Activated naive CD8-positive, alpha-beta T cell treated with anti-CD3 and anti-CD28 coated beads, Interleukin-2, amount 50 U/mL, for 24 hours (primary cell): ENCODE measurements around the gene PCDHGA4.
A peak's percentile ranks its signal among the peaks of the same experiment; 100 is the strongest.
"Not testable (repeated sequence)": the region's sequence is repeated elsewhere in the genome, so short reads cannot be mapped to it uniquely, and the experiment has no call there.

ENCODE experiments used
- ATAC-seq: fragments of 150-1000 bp; cut with Tn5 transposase; one replicate; pipeline ENCODE4 v1.10.0; 2021
- DNase-seq: peaks from one replicate; pipeline ENCODE4 v3.0.0; 2021
- H3K27ac Mint-ChIP-seq: one replicate; pipeline ENCODE4 v1.8.0; 2021; ENCODE audit warnings: mild to moderate bottlenecking, mixed read lengths
- H3K27me3 Mint-ChIP-seq: one replicate; pipeline ENCODE4 v1.8.0; 2021; ENCODE audit warnings: mixed read lengths
- H3K36me3 Mint-ChIP-seq: one replicate; pipeline ENCODE4 v1.8.0; 2021; ENCODE audit warnings: low read depth, mixed read lengths
- H3K4me1 Mint-ChIP-seq: one replicate; pipeline ENCODE4 v1.8.0; 2021; ENCODE audit warnings: mixed read lengths
- H3K4me3 Mint-ChIP-seq: one replicate; pipeline ENCODE4 v1.8.0; 2021; ENCODE audit warnings: mild to moderate bottlenecking, moderate library complexity, mixed read lengths
- H3K9me3 Mint-ChIP-seq: one replicate; pipeline ENCODE4 v1.8.0; 2021; ENCODE audit warnings: mixed read lengths

PCDHGA4 gene

GRCh38 chr5:141387557-141388311 lies 32.9 kb downstream of the PCDHGA4 start, which contains the start of gene PCDHGB4:
Gene PCDHGB4, plus strand, starts transcription at chr5:141387698. Its CDS starts 187 bp downstream, at chr5:141387885.
- H3K4me1 Mint-ChIP-seq, H3K27ac Mint-ChIP-seq, H3K4me3 Mint-ChIP-seq, DNase-seq, ATAC-seq: not testable (repeated sequence)
- H3K9me3 Mint-ChIP-seq, result peaks cover 54% of the 10 kb centered on the region
- peaks cover 71% of the 10 kb centered on the region for H3K27me3 Mint-ChIP-seq
- peaks cover 23% of the 10 kb centered on the region for H3K36me3 Mint-ChIP-seq

- no peak overlapping the region for H3K4me3 Mint-ChIP-seq
- H3K27me3 Mint-ChIP-seq, result peaks cover 71% of the 10 kb centered on the region
- H3K36me3 Mint-ChIP-seq, result peaks cover 24% of the 10 kb centered on the region
- H3K9me3 Mint-ChIP-seq, result peaks cover 53% of the 10 kb centered on the region
- DNase-seq, result no peak
- no peak for ATAC-seq
- H3K27ac Mint-ChIP-seq, result no peak overlapping the region
- H3K4me1 Mint-ChIP-seq, result no peaks in the 10 kb centered on the region
Measured at GRCh38 chr5:141388661-141389060, 33.8 kb downstream of the PCDHGA4 start.

DNA sequence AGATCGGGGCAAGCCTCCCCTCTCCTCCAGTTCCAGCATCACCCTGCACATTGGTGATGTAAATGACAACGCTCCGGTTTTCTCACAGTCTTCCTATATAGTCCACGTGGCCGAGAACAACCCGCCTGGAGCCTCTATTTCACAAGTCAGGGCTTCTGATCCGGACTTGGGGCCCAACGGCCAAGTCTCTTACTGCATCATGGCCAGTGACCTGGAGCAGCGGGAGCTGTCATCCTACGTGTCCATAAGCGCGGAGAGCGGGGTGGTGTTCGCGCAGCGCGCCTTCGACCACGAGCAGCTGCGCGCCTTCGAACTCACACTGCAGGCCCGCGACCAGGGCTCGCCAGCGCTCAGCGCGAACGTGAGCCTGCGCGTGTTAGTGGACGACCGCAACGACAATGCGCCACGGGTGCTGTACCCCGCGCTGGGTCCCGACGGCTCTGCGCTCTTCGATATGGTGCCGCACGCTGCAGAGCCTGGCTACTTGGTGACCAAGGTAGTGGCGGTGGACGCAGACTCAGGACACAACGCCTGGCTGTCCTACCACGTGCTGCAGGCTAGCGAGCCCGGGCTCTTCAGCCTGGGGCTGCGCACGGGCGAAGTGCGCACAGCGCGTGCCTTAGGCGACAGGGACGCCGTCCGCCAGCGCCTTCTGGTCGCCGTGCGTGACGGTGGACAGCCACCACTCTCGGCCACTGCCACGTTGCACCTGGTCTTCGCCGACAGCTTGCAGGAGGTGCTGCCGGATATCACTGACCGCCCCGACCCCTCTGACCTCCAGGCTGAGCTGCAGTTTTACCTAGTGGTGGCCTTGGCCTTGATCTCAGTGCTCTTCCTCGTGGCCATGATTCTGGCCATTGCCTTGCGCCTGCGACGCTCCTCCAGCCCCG lies 34.6 kb downstream of the PCDHGA4 start:
- H3K27me3 Mint-ChIP-seq, result peaks cover 72% of the 10 kb centered on the region
- DNase-seq (no peak), ATAC-seq (no peak)
- no peak overlapping the region for H3K27ac Mint-ChIP-seq
- peaks cover 52% of the 10 kb centered on the region for H3K9me3 Mint-ChIP-seq
- H3K36me3 Mint-ChIP-seq, result peaks cover 23% of the 10 kb centered on the region
- H3K4me3 Mint-ChIP-seq, result no peak overlapping the region
- H3K4me1 Mint-ChIP-seq, result no peaks in the 10 kb centered on the region

GRCh38 chr5:141392429-141393198 lies 37.8 kb downstream of the PCDHGA4 start, which contains the start of gene PCDHGA8:
Gene PCDHGA8, plus strand, starts transcription at chr5:141392633. Its CDS starts 181 bp downstream, at chr5:141392814.
- H3K27ac Mint-ChIP-seq, result no peak within 1 kb of the TSS
- peaks cover 41% of the 10 kb centered on the region for H3K9me3 Mint-ChIP-seq
- H3K4me3 Mint-ChIP-seq, result no peak within 1 kb of the TSS
- H3K27me3 Mint-ChIP-seq, result peaks cover 69% of the 10 kb centered on the region
- ATAC-seq (no peak), DNase-seq (no peak)
- no peaks in the 10 kb centered on the region for H3K4me1 Mint-ChIP-seq
- peaks cover 22% of the 10 kb centered on the region for H3K36me3 Mint-ChIP-seq

DNA sequence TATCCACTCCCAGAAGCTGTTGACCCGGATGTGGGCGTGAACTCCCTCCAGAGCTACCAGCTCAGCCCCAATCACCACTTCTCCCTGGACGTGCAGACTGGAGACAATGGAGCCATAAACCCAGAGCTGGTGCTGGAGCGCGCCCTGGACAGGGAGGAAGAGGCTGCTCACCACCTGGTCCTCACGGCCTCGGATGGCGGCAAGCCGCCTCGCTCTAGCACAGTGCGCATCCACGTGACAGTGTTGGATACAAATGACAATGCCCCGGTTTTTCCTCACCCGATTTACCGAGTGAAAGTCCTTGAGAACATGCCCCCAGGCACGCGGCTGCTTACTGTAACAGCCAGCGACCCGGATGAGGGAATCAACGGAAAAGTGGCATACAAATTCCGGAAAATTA lies 38.4 kb downstream of the PCDHGA4 start:
- peaks cover 69% of the 10 kb centered on the region for H3K27me3 Mint-ChIP-seq
- no peak for ATAC-seq
- H3K9me3 Mint-ChIP-seq, result peaks cover 41% of the 10 kb centered on the region
- H3K4me3 Mint-ChIP-seq, result no peak overlapping the region
- no peak overlapping the region for H3K27ac Mint-ChIP-seq
- no peak for DNase-seq
- no peaks in the 10 kb centered on the region for H3K4me1 Mint-ChIP-seq
- peaks cover 20% of the 10 kb centered on the region for H3K36me3 Mint-ChIP-seq

- H3K9me3 Mint-ChIP-seq, result peaks cover 41% of the 10 kb centered on the region
- not testable (repeated sequence) for H3K27ac Mint-ChIP-seq, DNase-seq, H3K4me1 Mint-ChIP-seq, H3K4me3 Mint-ChIP-seq, ATAC-seq
- peaks cover 69% of the 10 kb centered on the region for H3K27me3 Mint-ChIP-seq
- peaks cover 18% of the 10 kb centered on the region for H3K36me3 Mint-ChIP-seq
Measured at GRCh38 chr5:141394401-141395187, 39.8 kb downstream of the PCDHGA4 start.

DNA sequence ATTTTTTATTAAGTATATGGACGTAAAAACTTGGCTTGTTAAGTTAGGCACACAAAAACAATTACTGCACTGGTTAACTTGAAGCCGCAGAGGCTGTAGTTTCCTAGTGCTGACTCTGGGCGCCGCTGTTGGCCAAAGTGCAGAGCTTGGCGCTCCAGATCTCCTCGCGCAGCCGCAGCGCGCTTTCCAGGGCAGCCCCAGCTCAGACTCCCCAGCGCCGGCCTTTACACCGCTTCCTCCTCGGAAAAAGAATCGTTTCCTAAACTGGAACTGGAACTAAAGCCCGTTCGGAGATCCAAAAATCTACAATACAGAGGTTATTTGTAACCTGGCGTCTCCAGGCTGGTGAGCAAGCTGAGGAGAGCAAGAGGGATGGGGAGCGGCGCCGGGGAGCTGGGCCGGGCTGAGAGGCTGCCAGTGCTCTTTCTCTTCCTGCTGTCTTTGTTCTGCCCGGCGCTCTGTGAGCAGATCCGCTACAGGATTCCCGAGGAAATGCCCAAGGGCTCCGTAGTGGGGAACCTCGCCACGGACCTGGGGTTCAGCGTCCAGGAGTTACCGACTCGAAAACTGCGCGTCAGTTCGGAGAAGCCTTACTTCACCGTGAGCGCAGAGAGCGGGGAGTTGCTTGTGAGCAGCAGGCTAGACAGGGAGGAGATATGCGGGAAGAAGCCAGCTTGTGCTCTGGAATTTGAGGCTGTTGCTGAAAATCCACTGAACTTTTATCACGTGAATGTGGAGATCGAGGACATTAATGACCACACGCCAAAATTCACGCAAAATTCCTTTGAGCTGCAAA lies 43.1 kb downstream of the PCDHGA4 start, which contains the start of gene PCDHGB5:
PCDHGB5 (plus strand) TSS at position 192 of the 796 bp plus-strand sequence; CDS start at position 373, 181 bp downstream.
- Mint-ChIP-seq H3K4me3 (peak within 1 kb of the TSS; percentile 42), H3K9me3 (peaks cover 29% of the 10 kb centered on the region), H3K36me3 (peaks cover 17% of the 10 kb centered on the region), H3K27me3 (peaks cover 64% of the 10 kb centered on the region)
- peak; percentile 54 for ATAC-seq
- H3K4me1 Mint-ChIP-seq, H3K27ac Mint-ChIP-seq, DNase-seq: not testable (repeated sequence)

GRCh38 chr5:141398608-141399007 lies 43.8 kb downstream of the PCDHGA4 start:
- Mint-ChIP-seq H3K36me3 (peaks cover 16% of the 10 kb centered on the region), H3K27ac (no peak overlapping the region), H3K4me1 (no peaks in the 10 kb centered on the region), H3K27me3 (peaks cover 64% of the 10 kb centered on the region), H3K9me3 (peaks cover 27% of the 10 kb centered on the region), H3K4me3 (no peak overlapping the region)
- no peak for ATAC-seq
- no peak for DNase-seq

DNA sequence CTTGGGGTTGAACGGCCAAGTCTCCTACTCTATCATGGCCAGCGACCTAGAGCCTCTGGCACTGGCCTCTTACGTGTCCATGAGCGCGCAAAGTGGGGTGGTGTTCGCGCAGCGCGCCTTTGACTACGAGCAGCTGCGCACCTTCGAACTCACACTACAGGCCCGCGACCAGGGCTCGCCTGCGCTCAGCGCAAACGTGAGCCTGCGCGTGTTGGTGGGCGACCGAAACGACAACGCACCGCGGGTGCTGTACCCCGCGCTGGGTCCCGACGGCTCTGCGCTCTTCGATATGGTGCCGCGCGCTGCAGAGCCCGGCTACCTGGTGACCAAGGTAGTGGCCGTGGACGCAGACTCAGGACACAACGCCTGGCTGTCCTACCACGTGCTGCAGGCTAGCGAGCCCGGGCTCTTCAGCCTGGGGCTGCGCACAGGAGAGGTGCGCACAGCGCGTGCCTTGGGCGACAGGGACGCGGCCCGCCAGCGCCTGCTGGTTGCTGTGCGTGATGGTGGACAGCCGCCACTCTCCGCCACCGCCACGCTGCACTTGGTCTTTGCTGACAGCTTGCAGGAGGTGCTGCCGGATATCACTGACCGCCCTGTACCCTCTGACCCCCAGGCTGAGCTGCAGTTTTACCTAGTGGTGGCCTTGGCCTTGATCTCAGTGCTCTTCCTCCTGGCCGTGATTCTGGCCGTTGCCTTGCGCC lies 44.9 kb downstream of the PCDHGA4 start:
- Mint-ChIP-seq H3K36me3 (peaks cover 14% of the 10 kb centered on the region), H3K27me3 (peaks cover 67% of the 10 kb centered on the region), H3K27ac (no peak overlapping the region), H3K4me1 (no peaks in the 10 kb centered on the region), H3K4me3 (no peak overlapping the region), H3K9me3 (peaks cover 24% of the 10 kb centered on the region)
- no peak for ATAC-seq
- no peak for DNase-seq

DNA sequence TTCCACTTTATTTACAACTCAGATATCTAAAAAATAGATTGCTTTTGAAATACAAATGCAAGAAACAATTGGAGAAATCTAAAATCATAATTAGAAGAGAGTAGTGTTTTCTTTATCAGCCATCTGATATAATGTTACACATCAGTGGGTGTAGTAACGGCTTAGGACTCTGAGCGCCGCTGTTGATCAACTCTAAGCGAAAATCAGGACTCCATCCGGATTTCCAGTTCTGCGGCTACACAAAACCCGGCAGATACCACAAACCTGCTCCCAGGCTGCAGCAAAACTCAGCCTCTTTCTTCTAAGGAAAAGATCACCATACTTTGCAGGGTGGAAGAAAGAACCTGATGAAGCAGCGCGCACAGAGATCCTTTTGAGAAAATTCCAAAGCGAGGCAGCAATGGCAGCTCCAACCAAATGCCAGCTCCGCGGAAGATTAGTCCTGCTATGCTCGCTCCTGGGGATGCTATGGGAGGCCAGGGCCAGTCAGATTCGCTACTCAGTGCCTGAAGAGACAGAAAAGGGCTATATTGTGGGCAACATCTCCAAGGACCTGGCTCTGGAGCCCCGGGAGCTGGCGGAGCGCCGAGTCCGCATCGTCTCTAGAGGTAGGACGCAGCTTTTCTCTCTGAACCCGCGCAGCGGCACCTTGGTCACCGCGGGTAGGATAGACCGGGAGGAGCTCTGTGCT lies 47.9 kb downstream of the PCDHGA4 start, which contains the start of gene PCDHGA9:
PCDHGA9 (plus strand) TSS at position 226 of the 691 bp plus-strand sequence; CDS start at position 401, 175 bp downstream.
- H3K4me1 Mint-ChIP-seq, result no peaks in the 10 kb centered on the region
- peaks cover 26% of the 10 kb centered on the region for H3K9me3 Mint-ChIP-seq
- peaks cover 68% of the 10 kb centered on the region for H3K27me3 Mint-ChIP-seq
- no peak for ATAC-seq
- H3K36me3 Mint-ChIP-seq, result peaks cover 11% of the 10 kb centered on the region
- H3K27ac Mint-ChIP-seq, result no peak within 1 kb of the TSS
- H3K4me3 Mint-ChIP-seq, result peak within 1 kb of the TSS; percentile 24
- no peak for DNase-seq

DNA sequence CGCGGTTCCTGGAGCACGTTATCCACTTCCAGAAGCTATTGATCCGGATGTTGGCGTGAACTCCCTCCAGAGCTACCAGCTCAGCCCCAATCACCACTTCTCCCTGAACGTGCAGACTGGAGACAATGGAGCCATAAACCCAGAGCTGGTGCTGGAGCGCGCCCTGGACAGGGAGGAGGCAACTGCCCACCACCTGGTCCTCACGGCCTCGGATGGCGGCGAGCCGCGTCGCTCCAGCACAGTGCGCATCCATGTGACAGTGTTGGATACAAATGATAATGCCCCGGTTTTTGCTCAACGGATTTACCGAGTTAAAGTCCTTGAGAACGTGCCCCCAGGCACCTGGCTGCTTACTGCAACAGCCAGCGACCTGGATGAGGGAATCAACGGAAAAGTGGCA lies 48.6 kb downstream of the PCDHGA4 start:
- DNase-seq (no peak), ATAC-seq (no peak)
- no peak overlapping the region for H3K27ac Mint-ChIP-seq
- H3K9me3 Mint-ChIP-seq, result peaks cover 29% of the 10 kb centered on the region
- no peak overlapping the region for H3K4me3 Mint-ChIP-seq
- H3K4me1 Mint-ChIP-seq, result no peaks in the 10 kb centered on the region
- peaks cover 72% of the 10 kb centered on the region for H3K27me3 Mint-ChIP-seq
- peaks cover 13% of the 10 kb centered on the region for H3K36me3 Mint-ChIP-seq
